ENCODE measurements around the gene DPF3.

Gene DPF3

DNA sequence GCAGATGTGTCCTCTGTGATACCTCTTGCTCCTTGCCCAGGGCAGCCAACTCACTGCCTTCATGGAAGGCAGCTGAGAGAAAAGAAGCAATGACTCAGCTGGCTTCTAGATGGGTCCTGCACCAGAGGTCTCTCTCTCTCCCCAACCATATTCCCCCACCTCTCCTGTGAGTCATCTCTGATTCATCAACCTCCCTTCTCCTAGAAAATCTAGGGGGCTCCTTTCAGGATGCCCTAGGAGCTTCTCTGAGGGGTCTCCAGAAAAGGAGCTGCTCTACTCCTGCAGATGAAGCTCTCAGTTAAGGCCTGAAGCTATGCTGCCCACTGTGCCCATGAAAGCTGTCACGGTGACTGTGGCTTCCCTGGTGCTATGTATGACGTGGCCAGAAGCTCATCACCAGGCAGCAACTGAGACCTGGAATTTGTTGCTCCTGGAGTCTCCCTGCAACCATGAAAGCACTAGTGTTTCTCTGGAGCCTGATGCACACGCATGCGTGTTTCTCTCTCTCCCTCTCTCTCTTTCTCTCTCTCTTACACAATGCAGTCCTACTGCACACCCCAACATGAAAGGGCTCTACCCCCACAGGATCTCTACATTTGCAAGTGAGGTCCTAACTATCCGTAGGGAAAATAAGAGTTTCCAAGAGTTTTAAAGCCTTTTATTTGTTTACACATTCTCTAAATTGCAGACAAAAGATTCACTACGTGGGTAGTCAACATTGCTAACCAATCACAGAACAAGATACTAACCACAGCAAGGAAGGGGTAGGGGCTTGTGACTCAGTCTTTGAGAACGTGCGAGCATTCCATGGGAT is 285.3 kb downstream of the DPF3 start:
- Histone ChIP-seq H3K27me3 (ENCODE audit: control insufficient read depth, low read length) (no peaks in the 10 kb centered on the region), H3K9me2 (replicated peaks; ENCODE audit: control insufficient read depth, low read length) (no peaks in the 10 kb centered on the region), H3K9me3 (ENCODE audit: control insufficient read depth, insufficient read depth, low read length) (no peaks in the 10 kb centered on the region), H3K4me3 (ENCODE audit: low read length) (no peak overlapping the region), H3K79me2 (ENCODE audit: control insufficient read depth, low read length) (no peaks in the 10 kb centered on the region), H4K20me1 (ENCODE audit: control insufficient read depth, insufficient read depth, low read depth, low read length) (no peaks in the 10 kb centered on the region), H3K4me2 (ENCODE audit: low read length) (no peak overlapping the region), H3K27ac (ENCODE audit: low read depth, low read length) (no peak overlapping the region), H3F3A (ENCODE audit: control insufficient read depth, insufficient read depth) (no peaks in the 10 kb centered on the region), H3K4me1 (ENCODE audit: control insufficient read depth, low read length) (no peaks in the 10 kb centered on the region), H3K36me3 (ENCODE audit: control insufficient read depth, low read length) (no peaks in the 10 kb centered on the region)
- TF ChIP-seq CTCF (IDR thresholded peaks at IDR 0.05; ENCODE audit: low read depth, low read length, poor library complexity, severe bottlenecking) (no peak), EZH2phosphoT487 (IDR thresholded peaks at IDR 0.05; ENCODE audit: borderline replicate concordance, low read length) (no peak)

- H3K9me3 ChIP-seq (ENCODE audit: control insufficient read depth, insufficient read depth, low read length): no peaks in the 10 kb centered on the region
- no peaks in the 10 kb centered on the region for H3K4me1 ChIP-seq (ENCODE audit: control insufficient read depth, low read length)
- no peaks in the 10 kb centered on the region for H3F3A ChIP-seq (ENCODE audit: control insufficient read depth, insufficient read depth)
- H3K4me2 ChIP-seq (ENCODE audit: low read length): no peak overlapping the region
- no peaks in the 10 kb centered on the region for H3K79me2 ChIP-seq (ENCODE audit: control insufficient read depth, low read length)
- H3K36me3 ChIP-seq (ENCODE audit: control insufficient read depth, low read length): no peaks in the 10 kb centered on the region
- no peaks in the 10 kb centered on the region for H3K9me2 ChIP-seq (replicated peaks; ENCODE audit: control insufficient read depth, low read length)
- no peak overlapping the region for H3K27ac ChIP-seq (ENCODE audit: low read depth, low read length)
- no peaks in the 10 kb centered on the region for H4K20me1 ChIP-seq (ENCODE audit: control insufficient read depth, insufficient read depth, low read depth, low read length)
- no peak for TF ChIP-seq CTCF (IDR thresholded peaks at IDR 0.05; ENCODE audit: low read depth, low read length, poor library complexity, severe bottlenecking)
- TF ChIP-seq EZH2phosphoT487 (IDR thresholded peaks at IDR 0.05; ENCODE audit: borderline replicate concordance, low read length): no peak
- H3K4me3 ChIP-seq (ENCODE audit: low read length): no peak overlapping the region
- H3K27me3 ChIP-seq (ENCODE audit: control insufficient read depth, low read length): no peaks in the 10 kb centered on the region
These were observed 286.3 kb downstream of the DPF3 start for GRCh38 chr14:72607386-72608130.

DNA sequence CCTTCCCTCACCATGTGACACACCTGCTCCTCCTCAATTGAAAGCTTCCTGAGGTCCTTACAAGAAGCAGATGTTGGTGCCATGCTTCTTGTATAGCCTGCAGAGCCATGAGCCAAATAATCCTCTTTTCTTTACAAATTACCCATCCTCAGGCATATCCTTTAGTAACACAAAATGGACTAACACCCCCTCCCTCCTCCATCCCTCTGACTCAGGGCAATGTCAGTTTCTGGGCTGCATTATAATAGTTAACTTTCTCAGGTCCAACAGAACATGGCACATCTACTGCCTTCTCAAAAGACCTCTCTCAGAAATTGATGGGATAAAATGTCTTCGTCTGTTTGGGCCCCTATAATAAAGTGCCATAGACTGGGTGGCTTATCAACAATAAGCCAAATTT is 287.0 kb downstream of the DPF3 start:
- TF ChIP-seq CTCF (IDR thresholded peaks at IDR 0.05; ENCODE audit: low read depth, low read length, poor library complexity, severe bottlenecking): no peak
- TF ChIP-seq EZH2phosphoT487 (IDR thresholded peaks at IDR 0.05; ENCODE audit: borderline replicate concordance, low read length): no peak
- Histone ChIP-seq H3K4me2 (ENCODE audit: low read length) (no peak overlapping the region), H3F3A (ENCODE audit: control insufficient read depth, insufficient read depth) (no peaks in the 10 kb centered on the region), H3K79me2 (ENCODE audit: control insufficient read depth, low read length) (no peaks in the 10 kb centered on the region), H3K27ac (ENCODE audit: low read depth, low read length) (no peak overlapping the region), H3K9me3 (ENCODE audit: control insufficient read depth, insufficient read depth, low read length) (no peaks in the 10 kb centered on the region), H3K27me3 (ENCODE audit: control insufficient read depth, low read length) (peaks cover 2% of the 10 kb centered on the region; the same call in 1 of the 2 replicates), H3K4me3 (ENCODE audit: low read length) (no peak overlapping the region), H3K9me2 (replicated peaks; ENCODE audit: control insufficient read depth, low read length) (no peaks in the 10 kb centered on the region), H3K36me3 (ENCODE audit: control insufficient read depth, low read length) (no peaks in the 10 kb centered on the region), H3K4me1 (ENCODE audit: control insufficient read depth, low read length) (no peaks in the 10 kb centered on the region), H4K20me1 (ENCODE audit: control insufficient read depth, insufficient read depth, low read depth, low read length) (no peaks in the 10 kb centered on the region)
